ENCODE data around the gene AGPAT3. TPM values are rescaled to one million over a fixed set of nuclear protein-coding genes. Genes with fewer than 3 reads are reported as not detected.

The AGPAT3 gene
- total and polyA plus RNA-seq, 2 donors (not counting 3 experiments of a cell fraction or from before 2014, with no cell fraction given) = 39.9 to 76.7 TPM

DNA sequence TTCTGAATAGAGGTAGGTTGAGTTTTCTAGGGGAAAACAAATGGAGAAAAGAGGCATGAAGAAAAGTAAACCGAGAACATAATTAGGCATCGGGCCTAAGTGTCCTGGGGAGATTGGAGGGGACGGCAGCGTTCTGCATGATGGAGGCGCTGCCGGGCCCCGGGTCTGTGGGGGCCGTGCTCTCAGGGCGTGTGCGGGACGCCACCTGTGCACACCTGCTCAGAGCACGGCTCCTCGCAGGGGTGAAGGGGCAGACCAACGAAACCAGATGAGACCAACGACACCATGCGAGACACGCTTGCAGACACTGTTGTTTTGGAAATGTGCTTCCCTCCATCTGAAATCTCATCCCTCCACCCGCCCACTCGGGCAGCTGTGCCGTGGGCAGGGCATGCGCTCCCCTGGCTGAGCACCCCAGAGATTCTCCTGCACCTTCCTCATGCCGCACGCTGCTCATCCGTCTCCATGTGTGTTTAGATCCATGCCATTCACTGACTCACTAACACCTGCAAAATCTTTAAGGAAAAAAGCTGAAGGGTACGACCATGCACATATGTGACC is 118.9 kb downstream of the AGPAT3 start:
- CTCF ChIA-PET = interaction anchor here (0.6 to 0.9 kb wide), 3 partner anchors 8 to 727 kb away, joined by 3 to 4 read pairs (median 4); no protein-coding TSS in a partner anchor

DNA sequence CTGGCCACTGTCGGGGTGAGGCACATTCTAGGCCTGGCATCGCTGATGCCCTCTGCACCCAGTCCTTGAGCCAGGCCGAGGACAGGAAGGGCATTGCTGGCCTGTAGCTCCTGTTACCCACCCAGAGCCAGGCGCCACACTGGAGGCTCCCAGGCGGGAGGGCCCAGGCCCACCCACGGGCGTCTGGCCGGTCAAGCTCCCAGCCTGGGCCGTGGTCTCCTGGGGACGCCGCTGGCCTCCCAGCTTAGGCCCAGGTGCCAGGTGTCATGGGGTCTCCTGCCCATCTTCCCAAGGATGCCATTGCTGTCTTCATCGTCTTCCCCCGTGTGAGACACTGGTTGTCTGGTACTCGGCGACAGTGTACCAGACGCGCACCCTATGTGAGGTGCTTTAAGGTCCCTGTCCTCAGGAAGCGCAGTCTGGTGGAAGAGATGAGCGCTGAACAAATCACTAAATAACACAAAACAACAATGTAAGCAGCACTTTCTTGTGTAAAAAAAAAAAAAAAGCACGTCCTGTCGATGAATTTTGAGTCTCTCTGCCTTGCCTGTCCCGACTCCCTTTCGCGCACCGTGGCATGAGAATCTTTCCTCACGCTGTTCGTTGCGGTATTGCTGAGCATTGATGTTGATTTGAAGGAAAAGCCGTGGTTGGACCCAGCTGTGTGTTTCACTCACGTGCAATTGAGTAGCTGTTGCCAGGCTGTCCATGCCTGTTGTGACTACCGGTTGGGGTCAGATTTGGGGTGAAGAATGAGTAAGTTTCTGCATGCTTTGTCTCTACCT is 120.1 kb downstream of the AGPAT3 start:
- intact Hi-C loops (cut with micrococcal nuclease) = no loop called here
- H3K4me1 ChIP-seq (ENCODE audit: control insufficient read depth, extremely low read depth, insufficient read depth, low read length) = no peaks in the 10 kb centered on the region
- ChIA-PET CTCF (interaction anchor here (0.9 kb wide), 1 partner anchor 29 kb away, joined by 3 read pairs; no protein-coding TSS in a partner anchor), POLR2A (no interaction called here)
- H3K9me3 ChIP-seq (replicated peaks; ENCODE audit: control insufficient read depth, insufficient read depth, low read length) = no peaks in the 10 kb centered on the region
- no peak overlapping the region for H3K27ac ChIP-seq (ENCODE audit: insufficient read depth, low read depth, low read length)
- H3K9me1 ChIP-seq (replicated peaks; ENCODE audit: control insufficient read depth, extremely low read depth, insufficient read depth, low read length) = no peaks in the 10 kb centered on the region
- no peaks in the 10 kb centered on the region for H3K79me2 ChIP-seq (ENCODE audit: control insufficient read depth, insufficient read depth, low read length)
- H3K4me2 ChIP-seq (ENCODE audit: insufficient read depth, low read length) = no peak overlapping the region
- peaks cover 3 to 4% of the 10 kb centered on the region in 2 experiments for H3K27me3 ChIP-seq (ENCODE audit: control insufficient read depth in 2 of 2, insufficient read depth in 2 of 2, low read length in 2 of 2)
- TF ChIP-seq, protein P1, sequence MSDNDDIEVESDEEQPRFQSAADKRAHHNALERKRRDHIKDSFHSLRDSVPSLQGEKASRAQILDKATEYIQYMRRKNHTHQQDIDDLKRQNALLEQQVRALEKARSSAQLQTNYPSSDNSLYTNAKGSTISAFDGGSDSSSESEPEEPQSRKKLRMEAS (IDR thresholded peaks at IDR 0.05; ENCODE audit: insufficient read depth, insufficient read length) = no peak
- TF ChIP-seq JUN (IDR thresholded peaks at IDR 0.05; ENCODE audit: borderline replicate concordance, insufficient read depth, insufficient read length, low read depth) = no peak
- TF ChIP-seq, protein P2, sequence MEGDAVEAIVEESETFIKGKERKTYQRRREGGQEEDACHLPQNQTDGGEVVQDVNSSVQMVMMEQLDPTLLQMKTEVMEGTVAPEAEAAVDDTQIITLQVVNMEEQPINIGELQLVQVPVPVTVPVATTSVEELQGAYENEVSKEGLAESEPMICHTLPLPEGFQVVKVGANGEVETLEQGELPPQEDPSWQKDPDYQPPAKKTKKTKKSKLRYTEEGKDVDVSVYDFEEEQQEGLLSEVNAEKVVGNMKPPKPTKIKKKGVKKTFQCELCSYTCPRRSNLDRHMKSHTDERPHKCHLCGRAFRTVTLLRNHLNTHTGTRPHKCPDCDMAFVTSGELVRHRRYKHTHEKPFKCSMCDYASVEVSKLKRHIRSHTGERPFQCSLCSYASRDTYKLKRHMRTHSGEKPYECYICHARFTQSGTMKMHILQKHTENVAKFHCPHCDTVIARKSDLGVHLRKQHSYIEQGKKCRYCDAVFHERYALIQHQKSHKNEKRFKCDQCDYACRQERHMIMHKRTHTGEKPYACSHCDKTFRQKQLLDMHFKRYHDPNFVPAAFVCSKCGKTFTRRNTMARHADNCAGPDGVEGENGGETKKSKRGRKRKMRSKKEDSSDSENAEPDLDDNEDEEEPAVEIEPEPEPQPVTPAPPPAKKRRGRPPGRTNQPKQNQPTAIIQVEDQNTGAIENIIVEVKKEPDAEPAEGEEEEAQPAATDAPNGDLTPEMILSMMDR (IDR thresholded peaks at IDR 0.05; ENCODE audit: extremely low read depth in 1 of 2, insufficient read depth in 1 of 2, low read depth in 1 of 2, low read length in 2 of 2) = no peak
- TF ChIP-seq POLR2A (IDR thresholded peaks at IDR 0.05; ENCODE audit: low read depth, low read length) = no peak
- no peak for TF ChIP-seq POLR2AphosphoS5 (IDR thresholded peaks at IDR 0.05; ENCODE audit: insufficient read depth, low read depth, low read length)
- FAIRE-seq (no peak), DNase-seq (ENCODE audit: low read depth, low spot score) (no peak)
- H4K20me1 ChIP-seq (replicated peaks; ENCODE audit: control insufficient read depth, extremely low read depth, insufficient read depth, low read length) = no peaks in the 10 kb centered on the region
- H2AFZ ChIP-seq (ENCODE audit: low read depth, low read length) = no peak overlapping the region
- dilution Hi-C loops (cut with MboI; ENCODE audit: extremely low pct_ligation_motif_present, low sequenced_read_pairs) = no loop called here
- BruUV-seq (replicated peaks) = no TSS peak
- peaks cover 0 to 6% of the 10 kb centered on the region in 2 experiments for H3K36me3 ChIP-seq (ENCODE audit: control insufficient read depth in 2 of 2, extremely low read depth in 1 of 2, insufficient read depth in 2 of 2, low read length in 2 of 2)
- H3K9ac ChIP-seq (replicated peaks; ENCODE audit: extremely low read depth, insufficient read depth, low read length) = no peak overlapping the region
- H3K4me3 ChIP-seq (replicated peaks in 1 of 3; ENCODE audit: insufficient read depth in 1 of 3, low read depth in 1 of 3, low read length in 3 of 3) = no peak overlapping the region

More for the DNA sequence above, 118.9 kb downstream of the AGPAT3 start:
- Histone ChIP-seq H3K36me3 (ENCODE audit: control insufficient read depth in 2 of 2, extremely low read depth in 1 of 2, insufficient read depth in 2 of 2, low read length in 2 of 2) (peaks cover 0 to 6% of the 10 kb centered on the region in 2 experiments), H4K20me1 (replicated peaks; ENCODE audit: control insufficient read depth, extremely low read depth, insufficient read depth, low read length) (no peaks in the 10 kb centered on the region), H3K27me3 (ENCODE audit: control insufficient read depth in 2 of 2, insufficient read depth in 2 of 2, low read length in 2 of 2) (peaks cover 3 to 4% of the 10 kb centered on the region in 2 experiments), H3K4me3 (replicated peaks in 1 of 3; ENCODE audit: insufficient read depth in 1 of 3, low read depth in 1 of 3, low read length in 3 of 3) (no peak overlapping the region), H3K4me2 (ENCODE audit: insufficient read depth, low read length) (no peak overlapping the region), H3K9ac (replicated peaks; ENCODE audit: extremely low read depth, insufficient read depth, low read length) (no peak overlapping the region), H2AFZ (ENCODE audit: low read depth, low read length) (no peak overlapping the region), H3K79me2 (ENCODE audit: control insufficient read depth, insufficient read depth, low read length) (no peaks in the 10 kb centered on the region), H3K27ac (ENCODE audit: insufficient read depth, low read depth, low read length) (no peak overlapping the region), H3K9me3 (replicated peaks; ENCODE audit: control insufficient read depth, insufficient read depth, low read length) (no peaks in the 10 kb centered on the region), H3K9me1 (replicated peaks; ENCODE audit: control insufficient read depth, extremely low read depth, insufficient read depth, low read length) (no peaks in the 10 kb centered on the region), H3K4me1 (ENCODE audit: control insufficient read depth, extremely low read depth, insufficient read depth, low read length) (no peaks in the 10 kb centered on the region)
- dilution Hi-C loops (cut with MboI; ENCODE audit: extremely low pct_ligation_motif_present, low sequenced_read_pairs) (no loop called here), intact Hi-C loops (cut with micrococcal nuclease) (no loop called here)
- FAIRE-seq (no peak), DNase-seq (ENCODE audit: low read depth, low spot score) (no peak)
- no peak for TF ChIP-seq POLR2AphosphoS5 (IDR thresholded peaks at IDR 0.05; ENCODE audit: insufficient read depth, low read depth, low read length)
- TSS peak; percentile 12 for BruUV-seq (replicated peaks)
- POLR2A ChIA-PET = no interaction called here
